Measurements from ENCODE around the gene C3orf70.

C3orf70 gene, protein sequence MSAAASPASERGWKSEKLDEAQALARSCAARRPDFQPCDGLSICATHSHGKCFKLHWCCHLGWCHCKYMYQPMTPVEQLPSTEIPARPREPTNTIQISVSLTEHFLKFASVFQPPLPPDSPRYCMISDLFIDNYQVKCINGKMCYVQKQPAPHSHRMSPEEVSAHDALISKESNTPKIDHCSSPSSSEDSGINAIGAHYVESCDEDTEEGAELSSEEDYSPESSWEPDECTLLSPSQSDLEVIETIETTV

DNA sequence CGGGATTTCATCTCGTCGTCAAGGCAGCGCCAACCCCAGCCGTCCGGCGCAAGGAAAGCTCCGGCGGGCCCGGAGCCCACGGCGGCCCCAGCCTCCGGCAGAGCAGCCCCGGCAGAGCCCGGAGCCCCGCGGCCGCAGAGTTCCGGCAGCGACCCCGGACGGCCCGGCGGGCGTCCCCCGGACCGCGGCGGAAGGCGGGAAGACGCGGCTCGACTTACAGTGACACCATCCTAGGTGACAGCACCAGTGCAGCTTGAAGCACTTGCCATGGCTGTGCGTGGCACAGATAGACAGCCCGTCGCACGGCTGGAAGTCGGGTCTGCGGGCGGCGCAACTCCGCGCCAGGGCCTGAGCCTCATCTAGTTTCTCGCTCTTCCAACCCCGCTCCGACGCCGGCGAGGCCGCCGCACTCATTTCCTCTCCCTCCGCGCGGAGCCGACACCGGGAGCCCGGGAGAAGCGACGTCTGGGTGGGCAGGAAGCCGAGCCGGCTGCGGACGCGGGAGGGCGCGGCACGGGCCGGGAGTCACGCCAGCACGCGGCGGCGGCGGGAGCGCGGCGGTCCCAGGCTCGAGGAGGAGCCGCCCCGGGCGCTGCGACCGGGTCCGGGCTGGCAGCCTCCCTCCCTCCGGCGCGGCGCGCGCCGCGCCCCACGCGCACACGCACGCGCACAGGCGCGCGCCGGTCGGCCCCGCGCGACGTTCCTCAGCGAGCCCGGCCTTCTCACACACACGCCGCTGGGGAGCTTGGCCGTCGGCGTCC, at the start of gene C3orf70:
TSS of gene C3orf70 (minus strand) at position 651 of the 761 bp plus-strand sequence. CDS start at position 414, 237 bp downstream.
- DNase-seq, result peak; percentile 73

DNA sequence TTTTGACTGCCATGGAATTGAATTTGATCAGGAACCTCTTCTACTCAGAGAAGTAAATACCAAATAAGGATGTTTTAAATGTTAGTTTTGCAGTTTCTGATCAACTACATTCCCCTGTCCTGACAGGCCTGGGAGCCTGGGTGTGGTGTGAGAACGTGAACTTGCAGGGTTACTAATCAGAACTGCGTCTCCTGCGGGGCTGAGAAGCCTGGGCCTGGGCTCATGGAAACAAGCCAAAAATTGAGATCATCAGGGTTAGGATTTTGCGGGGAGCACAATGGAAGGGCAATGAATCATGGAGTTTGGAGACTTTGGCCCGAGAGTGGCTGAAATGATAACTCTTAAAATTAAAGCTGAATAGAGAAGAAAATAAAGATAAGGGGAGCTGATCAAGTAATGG, 47.8 kb upstream of the C3orf70 start:
- no peak for DNase-seq

GRCh38 chr3:185199671-185200070, 46.8 kb upstream of the C3orf70 start:
- no peak for DNase-seq

- no peak for DNase-seq
Observed at GRCh38 chr3:185199206-185199605, 46.3 kb upstream of the C3orf70 start.

- DNase-seq, result no peak
Observed at GRCh38 chr3:185197068-185197467, 44.2 kb upstream of the C3orf70 start.

- DNase-seq, result no peak
Observed at GRCh38 chr3:185195652-185196051, 42.8 kb upstream of the C3orf70 start.

- DNase-seq, result peak; percentile 86
Observed at GRCh38 chr3:185188816-185189215, 36.0 kb upstream of the C3orf70 start.

- no peak for DNase-seq
Observed at GRCh38 chr3:185187391-185187790, 34.5 kb upstream of the C3orf70 start.

- DNase-seq, result peak; percentile 62
Observed at GRCh38 chr3:185176750-185177359, 24.0 kb upstream of the C3orf70 start.

DNA sequence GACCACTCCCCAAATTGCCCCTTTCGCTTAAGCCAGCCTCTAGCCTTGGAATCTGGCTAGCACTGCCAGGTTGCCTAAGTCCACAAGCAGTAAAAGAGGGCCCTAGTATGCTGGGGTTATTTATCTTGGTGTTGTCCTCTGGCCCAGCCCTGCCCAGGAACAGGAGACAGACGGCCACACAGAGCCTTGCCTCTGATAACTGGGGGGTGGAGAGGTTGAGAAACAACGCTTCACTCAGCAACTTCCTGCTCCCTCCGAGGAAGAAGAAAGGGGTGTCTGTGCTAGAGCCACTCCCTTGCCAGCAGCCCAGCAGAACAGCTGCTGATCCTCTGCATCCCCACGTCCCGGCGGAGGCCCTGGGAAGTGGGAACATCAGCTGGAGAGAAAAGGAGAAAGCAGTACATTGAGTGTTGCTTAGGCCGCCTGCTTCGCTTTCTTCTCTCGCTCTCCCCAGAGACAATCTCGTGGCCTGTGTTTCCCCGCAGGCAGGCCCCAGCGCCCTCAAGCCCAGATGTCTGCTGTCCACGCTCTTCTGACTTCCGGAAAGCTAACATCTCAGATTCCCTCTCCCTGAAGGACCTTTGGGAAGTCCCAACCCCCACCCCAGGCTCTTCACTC, 22.6 kb upstream of the C3orf70 start:
- DNase-seq, result peak; percentile 43

- no peak for DNase-seq
Observed at GRCh38 chr3:185172086-185173049, 19.5 kb upstream of the C3orf70 start.

GRCh38 chr3:185164428-185165217, 11.8 kb upstream of the C3orf70 start:
- DNase-seq, result peak; percentile 76

DNA sequence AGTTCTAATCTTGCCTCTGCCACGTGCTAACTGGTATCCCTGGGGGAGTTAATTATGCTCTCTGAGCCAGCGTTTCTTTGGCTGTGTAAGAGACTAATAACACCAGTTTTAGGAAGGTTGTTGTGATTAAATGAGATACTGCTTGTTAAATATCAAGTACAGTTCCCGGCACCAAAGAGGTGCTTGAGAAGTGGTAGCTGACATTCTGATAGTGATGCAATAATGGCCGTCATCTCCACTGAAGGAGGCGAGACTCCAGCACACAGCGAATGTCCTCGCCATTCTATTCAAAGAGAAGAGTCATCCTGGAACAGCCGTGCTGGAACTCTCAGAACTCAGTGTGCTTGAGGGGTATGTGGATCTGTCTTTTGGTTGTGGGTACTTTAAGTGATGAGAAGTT, 9.8 kb upstream of the C3orf70 start:
- no peak for DNase-seq

DNA sequence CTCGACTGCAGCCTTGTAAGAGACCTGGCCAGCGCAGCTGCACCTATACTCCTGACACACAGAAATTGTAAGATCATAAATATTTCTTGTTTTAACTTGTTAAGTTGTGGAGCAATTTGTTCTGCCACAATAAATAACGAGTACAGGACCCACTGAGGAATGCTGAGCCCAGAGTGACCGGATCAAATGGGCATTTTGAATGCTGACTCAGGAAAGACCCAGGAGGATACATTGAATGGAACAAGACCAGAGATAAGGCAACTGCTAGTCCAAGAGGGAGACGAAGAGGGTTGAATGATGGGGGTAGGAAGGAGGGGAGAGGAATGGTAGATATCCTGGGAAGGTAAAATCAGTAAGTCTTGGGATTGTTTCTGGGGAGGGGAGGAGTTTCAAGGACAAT, 8.9 kb upstream of the C3orf70 start:
- DNase-seq, result no peak

GRCh38 chr3:185157347-185157746, 4.5 kb upstream of the C3orf70 start:
- DNase-seq, result no peak

- no peak for DNase-seq
Observed at GRCh38 chr3:185155678-185156077, 2.8 kb upstream of the C3orf70 start.

GRCh38 chr3:185153861-185154629, 1.2 kb upstream of the C3orf70 start:
- DNase-seq, result no peak

DNA sequence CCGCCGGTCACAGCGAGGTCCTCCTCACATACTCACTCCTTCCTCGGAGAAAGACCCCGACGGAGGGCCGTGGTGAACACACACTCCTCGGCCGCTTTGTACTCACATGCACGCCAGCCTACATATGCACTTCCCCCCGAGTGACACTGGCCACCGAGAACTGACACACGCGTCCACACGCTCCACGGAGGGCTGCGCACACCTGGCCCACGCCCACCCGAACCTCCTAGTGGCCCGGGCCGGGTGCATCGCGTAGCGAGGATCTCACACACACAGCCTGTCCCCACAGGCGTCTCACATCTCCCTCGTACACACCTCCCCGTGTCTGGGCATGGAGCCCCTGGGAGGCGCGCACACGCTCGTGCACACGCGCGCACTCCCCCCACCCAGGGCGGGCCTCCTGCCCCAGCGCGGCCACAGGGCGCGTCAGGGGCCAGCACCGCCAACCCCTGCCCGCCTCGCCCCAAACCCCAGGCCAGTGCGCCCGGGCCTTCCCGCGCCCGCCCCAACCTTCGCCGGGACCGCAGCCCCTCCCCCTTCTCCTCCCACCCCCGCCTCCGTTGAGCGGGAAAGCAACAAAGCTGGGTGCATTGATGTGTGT, 411 bp upstream of the C3orf70 start:
- no peak for DNase-seq

DNA sequence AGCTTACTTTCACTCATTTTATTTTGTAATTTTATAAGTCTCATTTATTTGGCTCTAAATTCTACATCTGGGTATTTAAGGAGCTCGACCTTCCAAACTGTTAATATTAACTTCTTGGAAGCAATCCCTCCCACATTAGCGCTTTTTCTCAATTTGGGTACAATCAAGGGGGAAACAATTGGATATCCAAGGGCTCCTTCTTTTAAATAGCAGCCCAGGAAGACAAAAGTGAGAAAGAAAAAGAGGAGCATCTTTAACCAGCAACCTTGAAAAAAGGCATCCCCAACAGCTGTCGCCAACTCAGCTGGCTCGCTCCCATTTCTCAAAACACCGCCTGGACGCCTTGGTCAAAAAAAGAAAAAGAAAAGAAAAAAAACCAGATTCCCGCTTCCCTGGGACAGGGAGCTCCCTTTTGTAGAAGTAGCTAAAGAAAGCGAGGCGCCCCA, 873 bp downstream of the C3orf70 start:
- DNase-seq, result no peak

Data from NCI-H82 (cell line).